Measurements from ENCODE around the gene FAM227A. TPM values are rescaled to one million over a fixed set of nuclear protein-coding genes. Genes with fewer than 3 reads are reported as not detected.
A peak's percentile ranks its signal among the peaks of the same experiment; 100 is the strongest.

The FAM227A gene
- total and polyA plus RNA-seq, 2 of the 13 experiments (the other 11 are each of a cell fraction or from before 2014, with no cell fraction given) = 1.0 to 1.5 TPM

DNA sequence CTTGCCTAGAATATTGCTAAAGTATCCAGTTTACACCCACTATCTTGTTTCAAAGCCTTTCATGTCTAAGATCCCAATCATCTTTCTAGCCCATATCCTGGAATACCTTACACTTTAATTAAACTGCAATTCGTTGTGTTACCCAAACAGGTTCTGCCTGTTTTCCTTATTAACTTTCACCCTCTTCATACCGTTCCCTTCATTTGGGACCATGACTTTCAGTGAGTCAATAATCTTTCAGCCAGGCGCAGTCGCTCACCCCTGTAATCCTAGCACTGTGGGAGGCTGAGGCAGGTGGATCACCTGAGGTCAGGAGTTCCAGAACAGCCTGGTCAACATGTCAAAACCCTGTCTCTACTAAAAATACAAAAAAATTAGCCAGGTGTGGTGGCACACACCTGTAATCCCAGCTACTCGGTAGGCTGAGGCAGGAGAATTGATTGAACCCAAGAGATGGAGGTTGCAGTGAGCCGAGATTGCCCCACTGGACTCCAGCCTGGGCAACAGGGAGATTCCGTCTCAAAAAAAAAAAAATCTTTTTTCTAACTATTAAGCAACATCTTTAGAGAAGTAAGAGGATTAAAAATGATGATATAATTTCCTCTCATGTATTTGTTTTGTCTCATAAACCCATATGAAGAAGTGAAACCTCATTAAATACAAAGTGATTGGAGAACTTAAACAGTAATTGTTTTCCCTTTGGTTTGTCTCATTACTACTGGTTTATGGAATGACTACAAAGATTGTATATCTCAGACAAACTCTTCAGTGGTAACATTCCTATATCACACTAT lies 106.9 kb downstream of the FAM227A start (continued):
- no peak for TF ChIP-seq GABPB1 (CRISPR knock-in tag; IDR thresholded peaks at IDR 0.05)

DNA sequence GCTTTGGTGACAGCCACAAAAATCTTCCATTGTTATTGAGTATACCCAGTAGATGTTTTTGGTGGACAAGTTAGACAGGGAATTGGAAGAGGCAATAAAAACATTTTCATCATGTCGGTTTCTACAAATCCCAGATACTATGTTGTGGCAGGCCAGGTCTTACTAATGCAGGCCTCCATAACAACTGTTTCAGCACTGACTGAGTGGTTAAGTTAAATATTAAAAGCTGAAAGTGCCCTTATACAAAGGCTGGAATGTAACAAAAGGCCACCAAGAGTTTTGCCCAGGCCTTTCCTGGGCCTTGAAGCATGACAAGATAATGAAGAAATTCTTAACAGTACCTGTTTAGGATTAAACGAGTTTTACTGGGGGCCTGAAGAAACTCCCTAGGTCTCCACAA lies 115.5 kb downstream of the FAM227A start:
- BruUV-seq (replicated peaks) = no TSS peak
- in situ Hi-C loops (cut with HindIII; ENCODE audit: extremely low pct_ligation_motif_present, low pct_unique_long_range_greater_than_20kb) (no loop called here), intact Hi-C loops (cut with micrococcal nuclease; ENCODE audit: unreplicated experiment) (no loop called here)
- Histone ChIP-seq H3K9ac (ENCODE audit: insufficient read depth, low read depth, low read length) (no peak overlapping the region), H2AFZ (ENCODE audit: low read length) (no peak overlapping the region), H3K4me1 (ENCODE audit: insufficient read depth, low read length) (peaks cover 6% of the 10 kb centered on the region), H3K4me3 (replicated peaks in 1 of 3; ENCODE audit: insufficient read depth in 1 of 3, low read depth in 2 of 3, low read length in 3 of 3) (no peak overlapping the region), H3K27ac (ENCODE audit: extremely low read length, insufficient read depth, low read length) (no peak overlapping the region), H3K9me3 (ENCODE audit: low read length) (no peaks in the 10 kb centered on the region), H3K36me3 (replicated peaks in 1 of 2; ENCODE audit: control insufficient read depth in 1 of 2, insufficient read depth in 2 of 2, low read length in 2 of 2) (no peaks in the 10 kb centered on the region), H3K27me3 (ENCODE audit: control insufficient read depth in 1 of 2, insufficient read depth in 2 of 2, low read length in 2 of 2) (no peaks in the 10 kb centered on the region), H3K4me2 (ENCODE audit: low read depth, low read length) (no peak overlapping the region), H4K20me1 (ENCODE audit: insufficient read depth, low read length) (no peaks in the 10 kb centered on the region), H3K79me2 (ENCODE audit: insufficient read depth, low read length) (no peaks in the 10 kb centered on the region)
- POLR2A ChIA-PET = no interaction called here
- peak; percentile 41 for TF ChIP-seq TEAD3 (CRISPR knock-in tag; optimal IDR thresholded peaks at IDR 0.05; ENCODE audit: borderline replicate concordance)
- TF ChIP-seq HCFC1 (IDR thresholded peaks at IDR 0.05; ENCODE audit: low read depth, low read length) = no peak
- FAIRE-seq = no peak
- CTCF ChIA-PET (ENCODE audit: low intra/inter-chr PET ratio, low total read pairs) = no interaction called here
- DNase-seq (ENCODE audit: low spot score) = no peak
- 3% methylated on average over 2 of the region's 2 CpGs for WGBS (ENCODE audit: low lambda C conversion rate)
- no peak for ATAC-seq

DNA sequence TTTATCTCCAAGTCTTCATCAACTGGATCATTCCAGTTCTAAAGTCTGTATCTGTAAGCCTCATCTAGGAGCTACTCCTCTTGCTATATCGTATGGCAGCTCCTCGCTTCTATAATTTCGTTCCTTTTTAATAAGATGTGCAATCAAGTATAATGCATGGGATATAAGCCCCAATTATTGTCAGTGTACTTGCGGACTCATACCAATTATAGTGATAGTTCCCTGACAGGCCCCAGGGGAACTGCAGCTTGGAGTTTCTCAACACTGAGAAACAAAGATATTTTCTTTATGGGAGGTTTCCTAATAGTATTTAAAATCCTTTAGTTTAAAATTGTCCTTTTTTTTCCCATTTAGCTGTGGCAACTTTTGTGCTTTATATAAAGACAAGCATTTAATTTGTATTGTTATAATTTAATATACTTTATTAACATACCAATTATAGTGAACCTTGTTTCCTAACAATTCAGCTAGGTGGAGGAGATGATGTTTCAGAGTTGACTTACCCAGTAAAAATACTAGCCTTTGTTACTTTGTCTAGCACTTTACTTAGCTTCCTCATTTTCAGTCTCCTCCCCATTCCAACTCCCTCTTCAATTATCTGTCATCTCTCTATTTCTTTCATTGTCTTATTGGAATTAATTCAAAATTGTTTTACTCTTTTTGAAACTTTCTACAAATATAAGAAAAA lies 124.8 kb downstream of the FAM227A start:
- Histone ChIP-seq H3K9me3 (ENCODE audit: low read length) (no peaks in the 10 kb centered on the region), H3K79me2 (ENCODE audit: insufficient read depth, low read length) (no peaks in the 10 kb centered on the region), H3K27ac (ENCODE audit: extremely low read length, insufficient read depth, low read length) (no peak overlapping the region), H3K27me3 (ENCODE audit: control insufficient read depth in 1 of 2, insufficient read depth in 2 of 2, low read length in 2 of 2) (no peaks in the 10 kb centered on the region), H2AFZ (ENCODE audit: low read length) (no peak overlapping the region), H4K20me1 (ENCODE audit: insufficient read depth, low read length) (no peaks in the 10 kb centered on the region), H3K4me1 (ENCODE audit: insufficient read depth, low read length) (no peaks in the 10 kb centered on the region), H3K36me3 (replicated peaks in 1 of 2; ENCODE audit: control insufficient read depth in 1 of 2, insufficient read depth in 2 of 2, low read length in 2 of 2) (no peaks in the 10 kb centered on the region), H3K9ac (ENCODE audit: insufficient read depth, low read depth, low read length) (no peak overlapping the region), H3K4me3 (replicated peaks in 1 of 3; ENCODE audit: insufficient read depth in 1 of 3, low read depth in 2 of 3, low read length in 3 of 3) (no peak overlapping the region), H3K4me2 (ENCODE audit: low read depth, low read length) (no peak overlapping the region)
- intact Hi-C loops (cut with micrococcal nuclease; ENCODE audit: unreplicated experiment) = no loop called here
- no TSS peak for BruUV-seq (replicated peaks)
- ATAC-seq (no peak), DNase-seq (ENCODE audit: low spot score) (no peak), FAIRE-seq (no peak)
- in situ Hi-C loops (cut with HindIII; ENCODE audit: extremely low pct_ligation_motif_present, low pct_unique_long_range_greater_than_20kb) = no loop called here
- CTCF ChIA-PET (ENCODE audit: low intra/inter-chr PET ratio, low total read pairs) = no interaction called here
- POLR2A ChIA-PET = no interaction called here
- WGBS (ENCODE audit: low lambda C conversion rate) = 58% methylated on average over 4 of the region's 4 CpGs
- TF ChIP-seq ETV5 (CRISPR knock-in tag; IDR thresholded peaks at IDR 0.05; ENCODE audit: borderline replicate concordance) = no peak
- TF ChIP-seq, protein P1, sequence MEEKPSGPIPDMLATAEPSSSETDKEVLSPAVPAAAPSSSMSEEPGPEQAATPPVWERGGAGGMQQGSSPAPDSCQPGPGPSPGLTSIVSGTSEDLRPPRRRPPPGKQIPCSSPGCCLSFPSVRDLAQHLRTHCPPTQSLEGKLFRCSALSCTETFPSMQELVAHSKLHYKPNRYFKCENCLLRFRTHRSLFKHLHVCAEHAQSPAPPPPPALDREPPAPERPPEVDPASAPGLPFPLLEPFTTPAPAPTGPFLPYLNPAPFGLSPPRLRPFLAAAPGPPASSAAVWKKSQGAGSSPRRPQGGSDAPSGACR (CRISPR knock-in tag; IDR thresholded peaks at IDR 0.05) = no peak
- TF ChIP-seq, protein P2, sequence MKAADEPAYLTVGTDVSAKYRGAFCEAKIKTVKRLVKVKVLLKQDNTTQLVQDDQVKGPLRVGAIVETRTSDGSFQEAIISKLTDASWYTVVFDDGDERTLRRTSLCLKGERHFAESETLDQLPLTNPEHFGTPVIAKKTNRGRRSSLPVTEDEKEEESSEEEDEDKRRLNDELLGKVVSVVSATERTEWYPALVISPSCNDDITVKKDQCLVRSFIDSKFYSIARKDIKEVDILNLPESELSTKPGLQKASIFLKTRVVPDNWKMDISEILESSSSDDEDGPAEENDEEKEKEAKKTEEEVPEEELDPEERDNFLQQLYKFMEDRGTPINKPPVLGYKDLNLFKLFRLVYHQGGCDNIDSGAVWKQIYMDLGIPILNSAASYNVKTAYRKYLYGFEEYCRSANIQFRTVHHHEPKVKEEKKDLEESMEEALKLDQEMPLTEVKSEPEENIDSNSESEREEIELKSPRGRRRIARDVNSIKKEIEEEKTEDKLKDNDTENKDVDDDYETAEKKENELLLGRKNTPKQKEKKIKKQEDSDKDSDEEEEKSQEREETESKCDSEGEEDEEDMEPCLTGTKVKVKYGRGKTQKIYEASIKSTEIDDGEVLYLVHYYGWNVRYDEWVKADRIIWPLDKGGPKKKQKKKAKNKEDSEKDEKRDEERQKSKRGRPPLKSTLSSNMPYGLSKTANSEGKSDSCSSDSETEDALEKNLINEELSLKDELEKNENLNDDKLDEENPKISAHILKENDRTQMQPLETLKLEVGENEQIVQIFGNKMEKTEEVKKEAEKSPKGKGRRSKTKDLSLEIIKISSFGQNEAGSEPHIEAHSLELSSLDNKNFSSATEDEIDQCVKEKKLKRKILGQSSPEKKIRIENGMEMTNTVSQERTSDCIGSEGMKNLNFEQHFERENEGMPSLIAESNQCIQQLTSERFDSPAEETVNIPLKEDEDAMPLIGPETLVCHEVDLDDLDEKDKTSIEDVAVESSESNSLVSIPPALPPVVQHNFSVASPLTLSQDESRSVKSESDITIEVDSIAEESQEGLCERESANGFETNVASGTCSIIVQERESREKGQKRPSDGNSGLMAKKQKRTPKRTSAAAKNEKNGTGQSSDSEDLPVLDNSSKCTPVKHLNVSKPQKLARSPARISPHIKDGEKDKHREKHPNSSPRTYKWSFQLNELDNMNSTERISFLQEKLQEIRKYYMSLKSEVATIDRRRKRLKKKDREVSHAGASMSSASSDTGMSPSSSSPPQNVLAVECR (CRISPR knock-in tag; IDR thresholded peaks at IDR 0.05; ENCODE audit: borderline replicate concordance) = no peak
- TF ChIP-seq ZNF589 (CRISPR knock-in tag; conservative IDR thresholded peaks at IDR 0.05) = no peak
- TF ChIP-seq, protein P3, sequence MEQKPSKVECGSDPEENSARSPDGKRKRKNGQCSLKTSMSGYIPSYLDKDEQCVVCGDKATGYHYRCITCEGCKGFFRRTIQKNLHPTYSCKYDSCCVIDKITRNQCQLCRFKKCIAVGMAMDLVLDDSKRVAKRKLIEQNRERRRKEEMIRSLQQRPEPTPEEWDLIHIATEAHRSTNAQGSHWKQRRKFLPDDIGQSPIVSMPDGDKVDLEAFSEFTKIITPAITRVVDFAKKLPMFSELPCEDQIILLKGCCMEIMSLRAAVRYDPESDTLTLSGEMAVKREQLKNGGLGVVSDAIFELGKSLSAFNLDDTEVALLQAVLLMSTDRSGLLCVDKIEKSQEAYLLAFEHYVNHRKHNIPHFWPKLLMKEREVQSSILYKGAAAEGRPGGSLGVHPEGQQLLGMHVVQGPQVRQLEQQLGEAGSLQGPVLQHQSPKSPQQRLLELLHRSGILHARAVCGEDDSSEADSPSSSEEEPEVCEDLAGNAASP (CRISPR knock-in tag; IDR thresholded peaks at IDR 0.05; ENCODE audit: borderline replicate concordance) = no peak

Measured in HepG2 (cell line).